Hepatocyte (in vitro differentiated cells): ENCODE measurements around the gene NOP10. TPM values are rescaled to one million over a fixed set of nuclear protein-coding genes. Genes with fewer than 3 reads are reported as not detected.

Experiments
- DNase-seq: peaks from one replicate; pipeline ENCODE4 v3.0.0-alpha.2; 2016; ENCODE audit warnings: low spot score
- H2AFZ ChIP-seq: fragments of 200-600 bp; sonication (generic); 2 replicates; pipeline ENCODE4 v1.6.0; 2016; ENCODE audit warnings: antibody characterized with exemption, mild to moderate bottlenecking
- H3K27ac ChIP-seq: fragments of 200-600 bp; sonication (generic); 2 replicates; pipeline ENCODE4 v1.5.1; 2016; ENCODE audit warnings: mild to moderate bottlenecking
- H3K27me3 ChIP-seq: fragments of 200-600 bp; sonication (generic); 2 replicates; pipeline ENCODE4 v1.6.1; 2016
- H3K36me3 ChIP-seq: fragments of 200-600 bp; sonication (generic); replicated peaks from 2 replicates; pipeline ENCODE4 v1.5.1; 2016; ENCODE audit warnings: low read depth; ENCODE audit not compliant: insufficient read depth
- H3K4me1 ChIP-seq: fragments of 200-600 bp; sonication (generic); 2 replicates; pipeline ENCODE4 v1.5.1; 2016; ENCODE audit warnings: mild to moderate bottlenecking, moderate library complexity; ENCODE audit not compliant: insufficient read depth
- H3K4me2 ChIP-seq: fragments of 200-600 bp; sonication (generic); 2 replicates; pipeline ENCODE4 v1.6.0; 2016
- H3K4me3 ChIP-seq: fragments of 200-600 bp; sonication (generic); 2 replicates; pipeline ENCODE4 v1.5.1; 2016; ENCODE audit warnings: mild to moderate bottlenecking
- H3K79me2 ChIP-seq: fragments of 200-600 bp; sonication (generic); 2 replicates; pipeline ENCODE4 v1.6.0; 2017; ENCODE audit warnings: mild to moderate bottlenecking
- H3K9me2 ChIP-seq: fragments of 200-600 bp; sonication (generic); replicated peaks from 2 replicates; pipeline ENCODE4 v1.6.0; 2017; ENCODE audit warnings: mild to moderate bottlenecking; ENCODE audit not compliant: insufficient read depth
- H3K9me3 ChIP-seq: fragments of 200-600 bp; sonication (generic); 2 replicates; pipeline ENCODE4 v1.5.1; 2016; ENCODE audit warnings: low read depth, mild to moderate bottlenecking
- H4K20me1 ChIP-seq: fragments of 200-600 bp; sonication (generic); 2 replicates; pipeline ENCODE4 v1.6.0; 2016; ENCODE audit warnings: mild to moderate bottlenecking; ENCODE audit not compliant: insufficient read depth, poor library complexity, severe bottlenecking
- CTCF ChIP-seq: fragments of 200-600 bp; sonication (generic); IDR thresholded peaks from 2 replicates; pipeline ENCODE4 v1.5.1; 2016; ENCODE audit warnings: antibody characterized with exemption, mild to moderate bottlenecking; ENCODE audit not compliant: poor library complexity
- EZH2 ChIP-seq: fragments of 200-600 bp; sonication (generic); IDR thresholded peaks from 2 replicates; pipeline ENCODE4 v1.6.1; 2016; ENCODE audit warnings: antibody characterized with exemption, mild to moderate bottlenecking, borderline replicate concordance
- EZH2phosphoT487 ChIP-seq: fragments of 200-600 bp; sonication (generic); IDR thresholded peaks from one replicate; pipeline ENCODE4 v1.6.1; 2018; ENCODE audit warnings: antibody characterized with exemption, mild to moderate bottlenecking, low read depth, moderate library complexity; ENCODE audit not compliant: unreplicated experiment, severe bottlenecking
- WGBS: methylation state at CpG from one replicate; pipeline ENCODE4 v1.1.6; 2016; ENCODE audit warnings: low lambda C conversion rate; ENCODE audit errors: missing lambda C conversion rate; 5-methylcytosine and 5-hydroxymethylcytosine counted together
- polyA plus RNA-seq: library from polyadenylated mRNA; unstranded; fragments of >200 nt; fragmentation: Nextera tagmentation; extraction: Ambion mirVana; gene quantifications from 2 replicates; pipeline ENCODE4 v1.2.1, GENCODE V29; 2016
- total RNA-seq: library from RNA; depleted of rRNA; stranded (reverse); fragments of >200 nt; gene quantifications from 2 replicates; pipeline ENCODE4 v1.2.3, GENCODE V29; 2014

NOP10 gene
- total and polyA plus RNA-seq, 2 experiments from 2014 or later, result 284 to 378 TPM

GRCh38 chr15:34332553-34333120, 10.3 kb downstream of the NOP10 start:
- no peak overlapping the region for H3K27ac ChIP-seq
- H3K9me3 ChIP-seq, result no peaks in the 10 kb centered on the region
- H3K79me2 ChIP-seq, result no peaks in the 10 kb centered on the region
- 97% methylated on average over 6 of the region's 6 CpGs for WGBS
- TF ChIP-seq EZH2phosphoT487 (no peak), CTCF (no peak), EZH2 (no peak)
- no peaks in the 10 kb centered on the region for H3K27me3 ChIP-seq
- no peak for DNase-seq
- no peaks in the 10 kb centered on the region for H4K20me1 ChIP-seq
- no peak overlapping the region for H3K4me3 ChIP-seq
- H3K36me3 ChIP-seq, result no peaks in the 10 kb centered on the region
- H3K4me2 ChIP-seq, result no peak overlapping the region
- no peaks in the 10 kb centered on the region for H3K9me2 ChIP-seq
- H2AFZ ChIP-seq, result no peak overlapping the region
- no peaks in the 10 kb centered on the region for H3K4me1 ChIP-seq

- Histone ChIP-seq H3K79me2 (no peaks in the 10 kb centered on the region), H3K4me2 (no peak overlapping the region), H3K4me3 (no peak overlapping the region), H3K9me3 (no peaks in the 10 kb centered on the region), H3K27me3 (no peaks in the 10 kb centered on the region), H2AFZ (no peak overlapping the region), H3K4me1 (no peaks in the 10 kb centered on the region), H4K20me1 (no peaks in the 10 kb centered on the region), H3K9me2 (no peaks in the 10 kb centered on the region), H3K36me3 (no peaks in the 10 kb centered on the region), H3K27ac (no peak overlapping the region)
- no peak for DNase-seq
- WGBS, result 74% methylated on average over 2 of the region's 2 CpGs
- no peak for TF ChIP-seq EZH2
- TF ChIP-seq CTCF, result no peak
- no peak for TF ChIP-seq EZH2phosphoT487
Measured at GRCh38 chr15:34331809-34332208, 11.1 kb downstream of the NOP10 start.

GRCh38 chr15:34330279-34330678, 12.7 kb downstream of the NOP10 start:
- Histone ChIP-seq H3K4me2 (no peak overlapping the region), H3K27ac (no peak overlapping the region), H3K36me3 (no peaks in the 10 kb centered on the region), H3K4me3 (no peak overlapping the region), H4K20me1 (no peaks in the 10 kb centered on the region), H3K4me1 (no peaks in the 10 kb centered on the region), H2AFZ (no peak overlapping the region), H3K79me2 (no peaks in the 10 kb centered on the region), H3K9me3 (no peaks in the 10 kb centered on the region), H3K27me3 (no peaks in the 10 kb centered on the region), H3K9me2 (no peaks in the 10 kb centered on the region)
- WGBS, result 95% methylated on average over 5 of the region's 5 CpGs
- TF ChIP-seq CTCF (no peak), EZH2 (no peak), EZH2phosphoT487 (no peak)
- DNase-seq, result no peak
